HCT116 (cell line): ENCODE data around the gene ATF7IP.

Experiments used
- CEBPB ChIP-seq: IDR thresholded peaks from 2 replicates; pipeline ENCODE4 v1.6.1; 2012; ENCODE audit warnings: low read depth
- EZH2 ChIP-seq: fragments of 200-600 bp; sonication (generic); IDR thresholded peaks from 2 replicates; pipeline ENCODE4 v1.6.1; 2017; ENCODE audit warnings: antibody characterized with exemption, mixed run types
- EZH2phosphoT487 ChIP-seq: fragments of 200-600 bp; IDR thresholded peaks from 2 replicates; pipeline ENCODE4 v1.6.1; 2018; ENCODE audit warnings: antibody characterized with exemption, borderline replicate concordance
- JUND ChIP-seq: IDR thresholded peaks from 2 replicates; pipeline ENCODE4 v1.6.1; 2012
- POLR2A ChIP-seq: IDR thresholded peaks from 2 replicates; pipeline ENCODE4 v1.7.0; 2011; ENCODE audit warnings: borderline replicate concordance; ENCODE audit not compliant: insufficient read depth, insufficient read length; ENCODE audit errors: extremely low read depth
- POLR2AphosphoS5 ChIP-seq: IDR thresholded peaks from 2 replicates; pipeline ENCODE4 v1.6.1; 2011; ENCODE audit warnings: mild to moderate bottlenecking, low read depth, low read length, moderate library complexity
- RAD21 ChIP-seq: IDR thresholded peaks from 2 replicates; pipeline ENCODE4 v1.6.1; 2012; ENCODE audit warnings: low read depth, mild to moderate bottlenecking
- SIN3A ChIP-seq: IDR thresholded peaks from 2 replicates; pipeline ENCODE4 v1.6.1; 2012; ENCODE audit warnings: low read depth
- SP1 ChIP-seq: IDR thresholded peaks from 2 replicates; pipeline ENCODE4 v1.6.1; 2012; ENCODE audit warnings: low read depth
- ZNF274 ChIP-seq: fragments of 200-500 bp; sonication (Bioruptor generic); IDR thresholded peaks from 2 replicates; pipeline ENCODE4 v1.6.1; 2014; ENCODE audit warnings: mild to moderate bottlenecking, low read depth, low read length, inconsistent platforms
- TF ChIP-seq, protein P1 (sequence below), 3 experiments: fragments of 200-600 bp in 1 of 3; sonication (generic) in 1 of 3; IDR thresholded peaks in 2 of 3; conservative IDR thresholded peaks in 1 of 3; 2 replicates each; pipeline ENCODE4 v1.5.1; 2012 to 2017; ENCODE audit warnings: low read depth in 2 of 3, low read length in 2 of 3, antibody characterized with exemption in 1 of 3, borderline replicate concordance in 1 of 3, control low read depth in 1 of 3, mild to moderate bottlenecking in 1 of 3, mixed read lengths in 1 of 3, mixed run types in 1 of 3, moderate library complexity in 1 of 3; ENCODE audit not compliant: insufficient read depth in 1 of 3
- TF ChIP-seq, protein P2 (sequence below): IDR thresholded peaks from 2 replicates; pipeline ENCODE4 v1.6.1; 2012; ENCODE audit warnings: low read depth
- TF ChIP-seq, protein P3 (sequence below): IDR thresholded peaks from 2 replicates; pipeline ENCODE4 v1.6.1; 2012
- TF ChIP-seq, protein P4 (sequence below): IDR thresholded peaks from 2 replicates; pipeline ENCODE4 v1.6.1; 2012

DNA sequence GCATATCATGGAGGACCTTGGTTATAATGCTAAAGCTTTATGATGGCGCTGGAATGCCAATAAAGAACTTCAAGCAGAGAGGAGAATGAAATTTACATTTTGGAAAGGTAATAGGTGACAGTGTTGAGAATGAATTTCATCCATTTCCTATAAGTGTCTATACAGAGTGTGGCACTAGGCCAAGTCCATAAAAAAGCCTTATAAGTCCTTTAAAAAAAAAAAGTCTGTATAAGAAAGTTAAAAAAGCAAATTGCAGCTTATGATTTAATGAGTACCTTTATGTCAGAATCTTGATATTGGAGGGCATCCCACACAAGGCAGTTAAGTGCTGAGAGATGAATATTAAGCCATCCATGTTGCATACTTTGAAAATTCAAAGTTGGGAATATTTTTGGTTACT lies 62.4 kb downstream of the ATF7IP start:
- TF ChIP-seq SP1 (no peak), CEBPB (no peak), ZNF274 (no peak), POLR2A (no peak), EZH2 (no peak), EZH2phosphoT487 (no peak), SIN3A (no peak), RAD21 (no peak), JUND (no peak), POLR2AphosphoS5 (no peak)
- TF ChIP-seq, protein P1, sequence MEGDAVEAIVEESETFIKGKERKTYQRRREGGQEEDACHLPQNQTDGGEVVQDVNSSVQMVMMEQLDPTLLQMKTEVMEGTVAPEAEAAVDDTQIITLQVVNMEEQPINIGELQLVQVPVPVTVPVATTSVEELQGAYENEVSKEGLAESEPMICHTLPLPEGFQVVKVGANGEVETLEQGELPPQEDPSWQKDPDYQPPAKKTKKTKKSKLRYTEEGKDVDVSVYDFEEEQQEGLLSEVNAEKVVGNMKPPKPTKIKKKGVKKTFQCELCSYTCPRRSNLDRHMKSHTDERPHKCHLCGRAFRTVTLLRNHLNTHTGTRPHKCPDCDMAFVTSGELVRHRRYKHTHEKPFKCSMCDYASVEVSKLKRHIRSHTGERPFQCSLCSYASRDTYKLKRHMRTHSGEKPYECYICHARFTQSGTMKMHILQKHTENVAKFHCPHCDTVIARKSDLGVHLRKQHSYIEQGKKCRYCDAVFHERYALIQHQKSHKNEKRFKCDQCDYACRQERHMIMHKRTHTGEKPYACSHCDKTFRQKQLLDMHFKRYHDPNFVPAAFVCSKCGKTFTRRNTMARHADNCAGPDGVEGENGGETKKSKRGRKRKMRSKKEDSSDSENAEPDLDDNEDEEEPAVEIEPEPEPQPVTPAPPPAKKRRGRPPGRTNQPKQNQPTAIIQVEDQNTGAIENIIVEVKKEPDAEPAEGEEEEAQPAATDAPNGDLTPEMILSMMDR (IDR thresholded peaks at IDR 0.05 in 2 of 3, conservative IDR thresholded peaks at IDR 0.05 in 1 of 3; ENCODE audit: borderline replicate concordance in 1 of 3, insufficient read depth in 1 of 3, low read depth in 2 of 3, low read length in 2 of 3) = no peak
- TF ChIP-seq, protein P2, sequence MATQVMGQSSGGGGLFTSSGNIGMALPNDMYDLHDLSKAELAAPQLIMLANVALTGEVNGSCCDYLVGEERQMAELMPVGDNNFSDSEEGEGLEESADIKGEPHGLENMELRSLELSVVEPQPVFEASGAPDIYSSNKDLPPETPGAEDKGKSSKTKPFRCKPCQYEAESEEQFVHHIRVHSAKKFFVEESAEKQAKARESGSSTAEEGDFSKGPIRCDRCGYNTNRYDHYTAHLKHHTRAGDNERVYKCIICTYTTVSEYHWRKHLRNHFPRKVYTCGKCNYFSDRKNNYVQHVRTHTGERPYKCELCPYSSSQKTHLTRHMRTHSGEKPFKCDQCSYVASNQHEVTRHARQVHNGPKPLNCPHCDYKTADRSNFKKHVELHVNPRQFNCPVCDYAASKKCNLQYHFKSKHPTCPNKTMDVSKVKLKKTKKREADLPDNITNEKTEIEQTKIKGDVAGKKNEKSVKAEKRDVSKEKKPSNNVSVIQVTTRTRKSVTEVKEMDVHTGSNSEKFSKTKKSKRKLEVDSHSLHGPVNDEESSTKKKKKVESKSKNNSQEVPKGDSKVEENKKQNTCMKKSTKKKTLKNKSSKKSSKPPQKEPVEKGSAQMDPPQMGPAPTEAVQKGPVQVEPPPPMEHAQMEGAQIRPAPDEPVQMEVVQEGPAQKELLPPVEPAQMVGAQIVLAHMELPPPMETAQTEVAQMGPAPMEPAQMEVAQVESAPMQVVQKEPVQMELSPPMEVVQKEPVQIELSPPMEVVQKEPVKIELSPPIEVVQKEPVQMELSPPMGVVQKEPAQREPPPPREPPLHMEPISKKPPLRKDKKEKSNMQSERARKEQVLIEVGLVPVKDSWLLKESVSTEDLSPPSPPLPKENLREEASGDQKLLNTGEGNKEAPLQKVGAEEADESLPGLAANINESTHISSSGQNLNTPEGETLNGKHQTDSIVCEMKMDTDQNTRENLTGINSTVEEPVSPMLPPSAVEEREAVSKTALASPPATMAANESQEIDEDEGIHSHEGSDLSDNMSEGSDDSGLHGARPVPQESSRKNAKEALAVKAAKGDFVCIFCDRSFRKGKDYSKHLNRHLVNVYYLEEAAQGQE = no peak
- TF ChIP-seq, protein P3, sequence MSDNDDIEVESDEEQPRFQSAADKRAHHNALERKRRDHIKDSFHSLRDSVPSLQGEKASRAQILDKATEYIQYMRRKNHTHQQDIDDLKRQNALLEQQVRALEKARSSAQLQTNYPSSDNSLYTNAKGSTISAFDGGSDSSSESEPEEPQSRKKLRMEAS = no peak
- TF ChIP-seq, protein P4, sequence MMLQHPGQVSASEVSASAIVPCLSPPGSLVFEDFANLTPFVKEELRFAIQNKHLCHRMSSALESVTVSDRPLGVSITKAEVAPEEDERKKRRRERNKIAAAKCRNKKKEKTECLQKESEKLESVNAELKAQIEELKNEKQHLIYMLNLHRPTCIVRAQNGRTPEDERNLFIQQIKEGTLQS = no peak
